Adrenal gland (tissue), 5 donors: Measurements from ENCODE around the gene MLYCD.

Experiments used
- POLR2A ChIP-seq, 2 donors: fragments of 450-650 bp; IDR thresholded peaks; one replicate each; pipeline ENCODE4 v1.6.1; 2017; ENCODE audit warnings: antibody characterized with exemption in 2 of 2, mild to moderate bottlenecking in 2 of 2, moderate library complexity in 1 of 2
- TF ChIP-seq, protein P1 (sequence below), 6 experiments: fragments of 450-650 bp in 4 of 6; fragments of 200-600 bp in 2 of 6; sonication (generic) in 1 of 6; IDR thresholded peaks; 1 replicate in 5 of 6; 2 replicates in 1 of 6; pipeline versions ENCODE4 v1.5.1 to v1.8.0; 2016 to 2021; ENCODE audit warnings: antibody characterized with exemption in 6 of 6, mild to moderate bottlenecking in 2 of 6, moderate library complexity in 1 of 6
- donor health status: DM: no; HTN: no; CAD: no.

- TF ChIP-seq, protein P1, sequence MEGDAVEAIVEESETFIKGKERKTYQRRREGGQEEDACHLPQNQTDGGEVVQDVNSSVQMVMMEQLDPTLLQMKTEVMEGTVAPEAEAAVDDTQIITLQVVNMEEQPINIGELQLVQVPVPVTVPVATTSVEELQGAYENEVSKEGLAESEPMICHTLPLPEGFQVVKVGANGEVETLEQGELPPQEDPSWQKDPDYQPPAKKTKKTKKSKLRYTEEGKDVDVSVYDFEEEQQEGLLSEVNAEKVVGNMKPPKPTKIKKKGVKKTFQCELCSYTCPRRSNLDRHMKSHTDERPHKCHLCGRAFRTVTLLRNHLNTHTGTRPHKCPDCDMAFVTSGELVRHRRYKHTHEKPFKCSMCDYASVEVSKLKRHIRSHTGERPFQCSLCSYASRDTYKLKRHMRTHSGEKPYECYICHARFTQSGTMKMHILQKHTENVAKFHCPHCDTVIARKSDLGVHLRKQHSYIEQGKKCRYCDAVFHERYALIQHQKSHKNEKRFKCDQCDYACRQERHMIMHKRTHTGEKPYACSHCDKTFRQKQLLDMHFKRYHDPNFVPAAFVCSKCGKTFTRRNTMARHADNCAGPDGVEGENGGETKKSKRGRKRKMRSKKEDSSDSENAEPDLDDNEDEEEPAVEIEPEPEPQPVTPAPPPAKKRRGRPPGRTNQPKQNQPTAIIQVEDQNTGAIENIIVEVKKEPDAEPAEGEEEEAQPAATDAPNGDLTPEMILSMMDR (IDR thresholded peaks at IDR 0.05) = no peak
- TF ChIP-seq POLR2A (IDR thresholded peaks at IDR 0.05) = no peak
Observed at GRCh38 chr16:83915491-83915890, 16.6 kb downstream of the MLYCD start.
